Panc1 (cell line): ENCODE results near the gene CRY2.

Source experiments
- POLR2AphosphoS5 ChIP-seq: IDR thresholded peaks from 2 replicates; pipeline ENCODE4 v1.6.1; 2012; ENCODE audit warnings: mild to moderate bottlenecking, low read depth, low read length, moderate library complexity
- SIN3A ChIP-seq: IDR thresholded peaks from 2 replicates; pipeline ENCODE4 v1.6.1; 2012; ENCODE audit warnings: low read depth, mild to moderate bottlenecking, low read length, moderate library complexity, borderline replicate concordance; ENCODE audit not compliant: insufficient read depth
- TF ChIP-seq, protein P1 (sequence below): fragments of 450-650 bp; IDR thresholded peaks from 2 replicates; pipeline ENCODE4 v1.5.1; 2017; ENCODE audit warnings: mild to moderate bottlenecking
- TF ChIP-seq, protein P2 (sequence below), 2 experiments: IDR thresholded peaks; 2 replicates each; pipeline ENCODE4 v1.6.1; 2011 to 2012; ENCODE audit warnings: low read depth in 2 of 2, control low read depth in 1 of 2, low read length in 1 of 2, mild to moderate bottlenecking in 1 of 2, moderate library complexity in 1 of 2; ENCODE audit not compliant: insufficient read depth in 1 of 2

- TF ChIP-seq, protein P1, sequence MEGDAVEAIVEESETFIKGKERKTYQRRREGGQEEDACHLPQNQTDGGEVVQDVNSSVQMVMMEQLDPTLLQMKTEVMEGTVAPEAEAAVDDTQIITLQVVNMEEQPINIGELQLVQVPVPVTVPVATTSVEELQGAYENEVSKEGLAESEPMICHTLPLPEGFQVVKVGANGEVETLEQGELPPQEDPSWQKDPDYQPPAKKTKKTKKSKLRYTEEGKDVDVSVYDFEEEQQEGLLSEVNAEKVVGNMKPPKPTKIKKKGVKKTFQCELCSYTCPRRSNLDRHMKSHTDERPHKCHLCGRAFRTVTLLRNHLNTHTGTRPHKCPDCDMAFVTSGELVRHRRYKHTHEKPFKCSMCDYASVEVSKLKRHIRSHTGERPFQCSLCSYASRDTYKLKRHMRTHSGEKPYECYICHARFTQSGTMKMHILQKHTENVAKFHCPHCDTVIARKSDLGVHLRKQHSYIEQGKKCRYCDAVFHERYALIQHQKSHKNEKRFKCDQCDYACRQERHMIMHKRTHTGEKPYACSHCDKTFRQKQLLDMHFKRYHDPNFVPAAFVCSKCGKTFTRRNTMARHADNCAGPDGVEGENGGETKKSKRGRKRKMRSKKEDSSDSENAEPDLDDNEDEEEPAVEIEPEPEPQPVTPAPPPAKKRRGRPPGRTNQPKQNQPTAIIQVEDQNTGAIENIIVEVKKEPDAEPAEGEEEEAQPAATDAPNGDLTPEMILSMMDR, result no peak
- TF ChIP-seq SIN3A (no peak), POLR2AphosphoS5 (no peak)
- TF ChIP-seq, protein P2, sequence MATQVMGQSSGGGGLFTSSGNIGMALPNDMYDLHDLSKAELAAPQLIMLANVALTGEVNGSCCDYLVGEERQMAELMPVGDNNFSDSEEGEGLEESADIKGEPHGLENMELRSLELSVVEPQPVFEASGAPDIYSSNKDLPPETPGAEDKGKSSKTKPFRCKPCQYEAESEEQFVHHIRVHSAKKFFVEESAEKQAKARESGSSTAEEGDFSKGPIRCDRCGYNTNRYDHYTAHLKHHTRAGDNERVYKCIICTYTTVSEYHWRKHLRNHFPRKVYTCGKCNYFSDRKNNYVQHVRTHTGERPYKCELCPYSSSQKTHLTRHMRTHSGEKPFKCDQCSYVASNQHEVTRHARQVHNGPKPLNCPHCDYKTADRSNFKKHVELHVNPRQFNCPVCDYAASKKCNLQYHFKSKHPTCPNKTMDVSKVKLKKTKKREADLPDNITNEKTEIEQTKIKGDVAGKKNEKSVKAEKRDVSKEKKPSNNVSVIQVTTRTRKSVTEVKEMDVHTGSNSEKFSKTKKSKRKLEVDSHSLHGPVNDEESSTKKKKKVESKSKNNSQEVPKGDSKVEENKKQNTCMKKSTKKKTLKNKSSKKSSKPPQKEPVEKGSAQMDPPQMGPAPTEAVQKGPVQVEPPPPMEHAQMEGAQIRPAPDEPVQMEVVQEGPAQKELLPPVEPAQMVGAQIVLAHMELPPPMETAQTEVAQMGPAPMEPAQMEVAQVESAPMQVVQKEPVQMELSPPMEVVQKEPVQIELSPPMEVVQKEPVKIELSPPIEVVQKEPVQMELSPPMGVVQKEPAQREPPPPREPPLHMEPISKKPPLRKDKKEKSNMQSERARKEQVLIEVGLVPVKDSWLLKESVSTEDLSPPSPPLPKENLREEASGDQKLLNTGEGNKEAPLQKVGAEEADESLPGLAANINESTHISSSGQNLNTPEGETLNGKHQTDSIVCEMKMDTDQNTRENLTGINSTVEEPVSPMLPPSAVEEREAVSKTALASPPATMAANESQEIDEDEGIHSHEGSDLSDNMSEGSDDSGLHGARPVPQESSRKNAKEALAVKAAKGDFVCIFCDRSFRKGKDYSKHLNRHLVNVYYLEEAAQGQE (IDR thresholded peaks at IDR 0.05; ENCODE audit: insufficient read depth in 1 of 2, low read depth in 2 of 2, low read length in 1 of 2), result no peak
Observed at GRCh38 chr11:45927332-45927683, 80.0 kb downstream of the CRY2 start.
